Spleen (tissue), 7 donors: ENCODE results near the gene FAM83C.

Source experiments
- CTCF ChIP-seq, 11 experiments: fragments of 200-600 bp in 7 of 11; fragments of 450-650 bp in 4 of 11; sonication (generic) in 4 of 11; IDR thresholded peaks in 8 of 11; conservative IDR thresholded peaks in 3 of 11; 1 replicate in 7 of 11; 2 replicates in 4 of 11; pipeline versions ENCODE4 v1.4.0 to v1.8.0; 2016 to 2021; ENCODE audit warnings: antibody characterized with exemption in 11 of 11, inconsistent platforms in 4 of 11, mild to moderate bottlenecking in 1 of 11
- POLR2A ChIP-seq, 3 donors: fragments of 450-650 bp; IDR thresholded peaks; one replicate each; pipeline ENCODE4 v1.5.1; 2017; ENCODE audit warnings: antibody characterized with exemption in 3 of 3, mild to moderate bottlenecking in 1 of 3
- POLR2AphosphoS5 ChIP-seq, 3 donors: sonication (generic); formaldehyde crosslinking; IDR thresholded peaks; one replicate each; pipeline ENCODE4 v1.5.1; 2017; ENCODE audit warnings: antibody characterized with exemption in 3 of 3
- donor health status: DM: no; HTN: no; CAD: no; lungs with moderate emphysema.
- donor health status: DM: no; HTN: no; CAD: no.
- donor health status: DM: no; HTN: no; CAD: no.

- TF ChIP-seq POLR2A (IDR thresholded peaks at IDR 0.05): no peak
- TF ChIP-seq CTCF (IDR thresholded peaks at IDR 0.05 in 8 of 11, conservative IDR thresholded peaks at IDR 0.05 in 3 of 11): no peak
- TF ChIP-seq POLR2AphosphoS5 (IDR thresholded peaks at IDR 0.05): no peak
These were observed 33.2 kb upstream of the FAM83C start for GRCh38 chr20:35325401-35325800.
